ENCODE measurements around the gene MAPK4. TPM values are rescaled to one million over a fixed set of nuclear protein-coding genes. Genes with fewer than 3 reads are reported as not detected.

MAPK4 gene
- total and polyA plus RNA-seq, 9 donors, result 0.80 to 21.7 (median 3.4) TPM

DNA sequence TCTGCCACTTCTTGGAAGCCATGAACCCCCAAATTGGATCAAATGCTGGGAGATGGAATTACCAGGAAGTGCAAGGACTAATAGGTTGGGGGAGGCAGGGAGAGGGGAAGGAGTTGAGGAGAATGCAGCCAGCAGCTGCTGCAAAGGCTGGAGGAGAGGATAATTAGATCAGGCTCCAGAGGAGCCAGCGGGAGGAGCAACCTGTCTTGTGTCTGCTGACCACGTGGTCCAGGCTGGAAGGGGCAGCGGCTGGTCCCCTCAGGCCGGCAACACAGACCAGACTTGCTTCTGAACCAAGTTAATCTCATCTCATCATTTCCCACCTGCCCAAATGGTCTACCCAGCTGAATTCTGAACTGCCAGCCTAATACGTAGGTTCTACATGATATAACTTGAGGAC, 191.6 kb downstream of the MAPK4 start:
- Histone ChIP-seq H3K36me3 (no peaks in the 10 kb centered on the region), H3K9me3 (peaks cover 0 to 7% of the 10 kb centered on the region in 2 donors), H3K27me3 (no peaks in the 10 kb centered on the region), H3K4me3 (no peak overlapping the region), H3K4me1 (ENCODE audit: insufficient read depth) (no peaks in the 10 kb centered on the region), H3K27ac (no peak overlapping the region)
- intact Hi-C loops (cut with DNase I), result no loop called here
- WGBS, 3 donors, result 17 to 21% (median 18%) methylated on average over 5 of the region's 5 CpGs
- TF ChIP-seq POLR2A (IDR thresholded peaks at IDR 0.05) (no peak), EP300 (IDR thresholded peaks at IDR 0.05) (no peak)
- TF ChIP-seq, protein P1, sequence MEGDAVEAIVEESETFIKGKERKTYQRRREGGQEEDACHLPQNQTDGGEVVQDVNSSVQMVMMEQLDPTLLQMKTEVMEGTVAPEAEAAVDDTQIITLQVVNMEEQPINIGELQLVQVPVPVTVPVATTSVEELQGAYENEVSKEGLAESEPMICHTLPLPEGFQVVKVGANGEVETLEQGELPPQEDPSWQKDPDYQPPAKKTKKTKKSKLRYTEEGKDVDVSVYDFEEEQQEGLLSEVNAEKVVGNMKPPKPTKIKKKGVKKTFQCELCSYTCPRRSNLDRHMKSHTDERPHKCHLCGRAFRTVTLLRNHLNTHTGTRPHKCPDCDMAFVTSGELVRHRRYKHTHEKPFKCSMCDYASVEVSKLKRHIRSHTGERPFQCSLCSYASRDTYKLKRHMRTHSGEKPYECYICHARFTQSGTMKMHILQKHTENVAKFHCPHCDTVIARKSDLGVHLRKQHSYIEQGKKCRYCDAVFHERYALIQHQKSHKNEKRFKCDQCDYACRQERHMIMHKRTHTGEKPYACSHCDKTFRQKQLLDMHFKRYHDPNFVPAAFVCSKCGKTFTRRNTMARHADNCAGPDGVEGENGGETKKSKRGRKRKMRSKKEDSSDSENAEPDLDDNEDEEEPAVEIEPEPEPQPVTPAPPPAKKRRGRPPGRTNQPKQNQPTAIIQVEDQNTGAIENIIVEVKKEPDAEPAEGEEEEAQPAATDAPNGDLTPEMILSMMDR (IDR thresholded peaks at IDR 0.05), result no peak
- no peak for DNase-seq

DNA sequence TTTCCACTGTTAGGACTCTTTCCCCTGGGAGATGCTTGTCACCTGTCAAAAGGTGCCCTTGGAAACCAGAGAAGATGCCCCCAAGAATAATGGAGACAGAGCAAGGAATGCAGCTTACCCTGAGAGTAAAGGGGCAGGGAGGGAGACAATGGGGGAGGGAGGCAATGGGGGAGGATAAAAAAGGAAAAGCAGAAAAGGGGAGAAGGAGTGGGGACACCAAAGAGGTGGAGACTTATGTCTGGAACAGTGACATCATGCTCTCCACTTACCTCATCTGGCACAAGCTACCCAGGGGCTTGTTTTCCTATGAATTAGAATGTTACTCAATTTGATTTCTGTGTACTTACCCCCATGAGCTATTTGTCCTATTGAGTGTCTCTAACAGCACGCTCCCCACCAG, 192.1 kb downstream of the MAPK4 start:
- Histone ChIP-seq H3K4me1 (ENCODE audit: insufficient read depth) (no peaks in the 10 kb centered on the region), H3K27ac (no peak overlapping the region), H3K4me3 (no peak overlapping the region), H3K9me3 (peaks cover 0 to 7% of the 10 kb centered on the region in 2 donors), H3K36me3 (no peaks in the 10 kb centered on the region), H3K27me3 (no peaks in the 10 kb centered on the region)
- TF ChIP-seq, protein P1 (IDR thresholded peaks at IDR 0.05), result no peak
- no peak for TF ChIP-seq POLR2A (IDR thresholded peaks at IDR 0.05)
- TF ChIP-seq EP300 (IDR thresholded peaks at IDR 0.05), result no peak
- DNase-seq, result no peak
- WGBS, 3 donors, result 82 to 87% (median 83%) methylated on average over 1 of the region's 1 CpG
- intact Hi-C loops (cut with DNase I), result no loop called here

DNA sequence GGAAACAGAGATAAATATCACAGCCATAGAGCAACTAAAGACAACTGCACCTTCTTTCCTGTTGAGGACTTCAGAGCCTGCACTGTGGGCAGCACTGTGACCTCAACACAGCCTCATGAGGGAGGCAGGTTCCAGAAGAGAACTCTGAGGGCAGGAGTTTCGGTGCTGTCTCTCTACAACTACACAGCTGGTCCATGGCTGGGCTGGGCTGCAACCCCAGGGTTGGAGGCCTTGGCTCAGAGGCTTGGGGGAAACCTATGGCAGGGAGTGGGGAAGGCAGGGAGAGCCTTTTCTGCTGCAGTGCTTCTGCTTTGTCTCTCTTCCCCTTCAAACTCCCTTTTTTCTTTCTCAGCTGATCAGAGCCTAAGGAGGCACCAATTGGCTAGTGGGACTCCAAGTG, 193.4 kb downstream of the MAPK4 start:
- Histone ChIP-seq H3K36me3 (no peaks in the 10 kb centered on the region), H3K9me3 (no peaks in the 10 kb centered on the region), H3K27me3 (no peaks in the 10 kb centered on the region), H3K27ac (no peak overlapping the region), H3K4me3 (no peak overlapping the region), H3K4me1 (ENCODE audit: insufficient read depth) (no peaks in the 10 kb centered on the region)
- TF ChIP-seq POLR2A (IDR thresholded peaks at IDR 0.05) (no peak), EP300 (IDR thresholded peaks at IDR 0.05) (no peak)
- TF ChIP-seq, protein P1 (IDR thresholded peaks at IDR 0.05), result no peak
- WGBS, 3 donors, result 30 to 71% (median 69%) methylated on average over 1 of the region's 1 CpG
- intact Hi-C loops (cut with DNase I), result no loop called here
- DNase-seq, result no peak

DNA sequence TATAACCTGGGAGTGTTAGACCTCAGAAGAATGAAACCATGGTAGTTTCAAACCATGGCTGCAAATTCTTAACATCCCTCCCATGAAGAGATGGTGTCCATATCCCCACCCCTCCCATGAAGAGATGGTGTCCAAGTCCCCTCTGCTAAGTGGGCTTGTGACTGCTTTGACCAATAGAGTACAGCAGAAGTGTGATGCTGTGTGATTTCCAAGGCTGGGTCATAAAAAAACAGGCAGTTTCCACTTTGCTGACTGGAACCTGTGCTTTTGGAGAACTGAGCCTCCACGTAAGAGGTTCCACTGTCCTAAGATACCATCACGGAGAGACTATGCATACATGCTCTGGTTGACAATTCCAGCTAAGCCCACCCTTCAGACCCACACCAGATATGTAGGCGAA, 194.4 kb downstream of the MAPK4 start:
- no peak for DNase-seq
- Histone ChIP-seq H3K36me3 (no peaks in the 10 kb centered on the region), H3K4me1 (ENCODE audit: insufficient read depth) (no peaks in the 10 kb centered on the region), H3K9me3 (no peaks in the 10 kb centered on the region), H3K27me3 (no peaks in the 10 kb centered on the region), H3K27ac (no peak overlapping the region), H3K4me3 (no peak overlapping the region)
- TF ChIP-seq EP300 (IDR thresholded peaks at IDR 0.05) (no peak), POLR2A (IDR thresholded peaks at IDR 0.05) (no peak)
- TF ChIP-seq, protein P1 (IDR thresholded peaks at IDR 0.05), result no peak
- WGBS, 3 donors, result 92 to 96% (median 95%) methylated on average over 3 of the region's 3 CpGs
- intact Hi-C loops (cut with DNase I), result no loop called here
